Parathyroid adenoma (tissue), 2 donors: Measurements from ENCODE around the gene SFXN1.

Experiments used
- H2AFZ ChIP-seq: fragments of 300-600 bp; sonication (generic); one replicate; pipeline ENCODE4 v1.7.0; 2017; ENCODE audit warnings: antibody characterized with exemption, mild to moderate bottlenecking
- H3K27ac ChIP-seq: fragments of 300-600 bp; sonication (generic); one replicate; pipeline ENCODE4 v1.7.0; 2017
- H3K27me3 ChIP-seq: fragments of 300-600 bp; sonication (generic); one replicate; pipeline ENCODE4 v1.7.0; 2017; ENCODE audit warnings: low read length; ENCODE audit not compliant: control insufficient read depth, insufficient read depth
- H3K36me3 ChIP-seq: fragments of 300-600 bp; sonication (generic); one replicate; pipeline ENCODE4 v1.7.0; 2017; ENCODE audit warnings: low read length; ENCODE audit not compliant: control insufficient read depth, insufficient read depth
- H3K4me1 ChIP-seq: fragments of 300-600 bp; sonication (generic); one replicate; pipeline ENCODE4 v1.7.0; 2017; ENCODE audit warnings: control low read depth
- H3K4me2 ChIP-seq: fragments of 300-600 bp; sonication (generic); one replicate; pipeline ENCODE4 v1.7.0; 2017; ENCODE audit warnings: low read length
- H3K4me3 ChIP-seq: fragments of 300-600 bp; sonication (generic); one replicate; pipeline ENCODE4 v1.7.0; 2017; ENCODE audit warnings: low read depth, low read length
- H3K79me2 ChIP-seq: fragments of 300-600 bp; sonication (generic); one replicate; pipeline ENCODE4 v1.7.0; 2017; ENCODE audit warnings: control low read depth
- H3K9ac ChIP-seq: fragments of 300-600 bp; sonication (generic); one replicate; pipeline ENCODE4 v1.7.0; 2017; ENCODE audit warnings: mild to moderate bottlenecking
- H3K9me3 ChIP-seq: fragments of 300-600 bp; sonication (generic); one replicate; pipeline ENCODE4 v1.7.0; 2017; ENCODE audit warnings: low read length; ENCODE audit not compliant: control insufficient read depth
- TF ChIP-seq, protein P1 (sequence below): fragments of 300-600 bp; sonication (generic); IDR thresholded peaks from one replicate; pipeline ENCODE4 v1.7.0; 2017; ENCODE audit warnings: antibody characterized with exemption, mild to moderate bottlenecking
- donor health status: primary hyperparathyroidism.

The SFXN1 gene

GRCh38 chr5:175538576-175538975 is 60.2 kb downstream of the SFXN1 start:
- Histone ChIP-seq H3K4me1 (peaks cover 5% of the 10 kb centered on the region), H3K27ac (no peak overlapping the region), H3K4me3 (no peak overlapping the region), H3K9ac (no peak overlapping the region), H3K4me2 (no peak overlapping the region), H3K79me2 (no peaks in the 10 kb centered on the region), H3K9me3 (no peaks in the 10 kb centered on the region), H2AFZ (no peak overlapping the region), H3K27me3 (no peaks in the 10 kb centered on the region), H3K36me3 (no peaks in the 10 kb centered on the region)
- TF ChIP-seq, protein P1, sequence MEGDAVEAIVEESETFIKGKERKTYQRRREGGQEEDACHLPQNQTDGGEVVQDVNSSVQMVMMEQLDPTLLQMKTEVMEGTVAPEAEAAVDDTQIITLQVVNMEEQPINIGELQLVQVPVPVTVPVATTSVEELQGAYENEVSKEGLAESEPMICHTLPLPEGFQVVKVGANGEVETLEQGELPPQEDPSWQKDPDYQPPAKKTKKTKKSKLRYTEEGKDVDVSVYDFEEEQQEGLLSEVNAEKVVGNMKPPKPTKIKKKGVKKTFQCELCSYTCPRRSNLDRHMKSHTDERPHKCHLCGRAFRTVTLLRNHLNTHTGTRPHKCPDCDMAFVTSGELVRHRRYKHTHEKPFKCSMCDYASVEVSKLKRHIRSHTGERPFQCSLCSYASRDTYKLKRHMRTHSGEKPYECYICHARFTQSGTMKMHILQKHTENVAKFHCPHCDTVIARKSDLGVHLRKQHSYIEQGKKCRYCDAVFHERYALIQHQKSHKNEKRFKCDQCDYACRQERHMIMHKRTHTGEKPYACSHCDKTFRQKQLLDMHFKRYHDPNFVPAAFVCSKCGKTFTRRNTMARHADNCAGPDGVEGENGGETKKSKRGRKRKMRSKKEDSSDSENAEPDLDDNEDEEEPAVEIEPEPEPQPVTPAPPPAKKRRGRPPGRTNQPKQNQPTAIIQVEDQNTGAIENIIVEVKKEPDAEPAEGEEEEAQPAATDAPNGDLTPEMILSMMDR: no peak

DNA sequence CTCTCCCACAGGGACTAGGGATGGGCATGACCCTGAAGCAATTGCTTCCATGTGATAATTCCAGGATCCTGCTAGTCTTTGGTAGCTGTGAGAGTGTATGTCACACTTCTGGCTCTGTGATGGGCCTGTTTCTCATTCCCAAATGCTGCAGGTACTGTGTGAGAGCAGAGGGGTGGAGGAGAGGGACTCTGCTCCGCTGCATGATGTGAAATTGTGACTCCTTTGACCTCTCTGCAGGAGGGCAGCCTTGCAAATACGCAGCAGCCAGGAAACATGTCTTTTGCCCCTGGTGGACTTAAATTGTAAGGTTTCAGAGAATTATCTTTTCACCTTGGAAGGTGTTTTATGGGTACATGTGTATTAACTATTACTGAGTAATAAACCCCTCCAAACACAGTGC is 61.6 kb downstream of the SFXN1 start:
- H3K27me3 ChIP-seq: no peaks in the 10 kb centered on the region
- H3K79me2 ChIP-seq: no peaks in the 10 kb centered on the region
- no peak overlapping the region for H3K9ac ChIP-seq
- H3K4me2 ChIP-seq: no peak overlapping the region
- no peaks in the 10 kb centered on the region for H3K9me3 ChIP-seq
- H3K36me3 ChIP-seq: no peaks in the 10 kb centered on the region
- H3K4me1 ChIP-seq: peaks cover 5% of the 10 kb centered on the region
- TF ChIP-seq, protein P1: no peak
- no peak overlapping the region for H2AFZ ChIP-seq
- H3K4me3 ChIP-seq: no peak overlapping the region
- H3K27ac ChIP-seq: no peak overlapping the region

DNA sequence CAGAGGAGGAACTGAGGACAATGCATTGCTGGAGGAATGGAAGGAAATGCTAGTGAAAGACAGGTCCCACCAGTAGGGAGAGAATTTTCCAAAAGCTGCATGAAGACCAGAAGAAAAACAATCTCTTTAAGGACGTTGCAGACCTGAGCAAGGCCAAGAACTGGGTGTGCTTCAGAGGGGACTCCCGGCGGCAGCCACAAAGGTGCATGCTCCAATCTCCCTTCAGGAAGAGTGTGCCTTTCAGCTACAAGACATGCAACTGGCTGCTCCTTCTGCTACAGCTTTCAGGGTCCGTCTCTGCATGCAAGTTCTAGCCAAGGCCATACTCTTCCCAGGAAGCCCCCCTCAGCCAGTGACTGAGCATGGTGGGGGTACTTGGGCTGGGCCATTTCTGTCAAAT is 62.9 kb downstream of the SFXN1 start:
- Histone ChIP-seq H3K27me3 (no peaks in the 10 kb centered on the region), H3K4me1 (peaks cover 5% of the 10 kb centered on the region), H3K4me2 (no peak overlapping the region), H3K36me3 (no peaks in the 10 kb centered on the region), H3K4me3 (no peak overlapping the region), H3K9me3 (no peaks in the 10 kb centered on the region), H3K79me2 (no peaks in the 10 kb centered on the region), H3K9ac (no peak overlapping the region), H3K27ac (no peak overlapping the region), H2AFZ (no peak overlapping the region)
- TF ChIP-seq, protein P1: no peak

GRCh38 chr5:175542232-175542965 is 64.0 kb downstream of the SFXN1 start:
- Histone ChIP-seq H3K4me1 (peaks cover 5% of the 10 kb centered on the region), H3K9me3 (no peaks in the 10 kb centered on the region), H2AFZ (no peak overlapping the region), H3K9ac (no peak overlapping the region), H3K27me3 (no peaks in the 10 kb centered on the region), H3K27ac (no peak overlapping the region), H3K79me2 (no peaks in the 10 kb centered on the region), H3K4me2 (no peak overlapping the region), H3K36me3 (no peaks in the 10 kb centered on the region), H3K4me3 (no peak overlapping the region)
- TF ChIP-seq, protein P1: no peak

DNA sequence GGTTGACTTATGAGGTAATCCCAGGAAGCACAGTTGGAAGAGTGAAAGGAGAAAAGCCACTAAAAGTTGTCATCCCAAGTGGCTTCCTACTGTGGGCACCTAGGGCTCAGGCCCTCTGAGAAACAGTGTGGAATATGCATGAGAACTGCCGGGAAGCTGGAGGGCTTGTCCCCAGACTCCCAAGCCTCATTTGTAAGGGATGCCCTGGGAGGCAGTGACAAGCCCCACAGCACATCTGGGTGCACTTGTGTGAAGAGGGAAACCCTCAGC is 64.5 kb downstream of the SFXN1 start:
- no peak overlapping the region for H2AFZ ChIP-seq
- H3K4me3 ChIP-seq: no peak overlapping the region
- peaks cover 5% of the 10 kb centered on the region for H3K4me1 ChIP-seq
- no peaks in the 10 kb centered on the region for H3K27me3 ChIP-seq
- no peaks in the 10 kb centered on the region for H3K79me2 ChIP-seq
- H3K4me2 ChIP-seq: no peak overlapping the region
- no peak overlapping the region for H3K9ac ChIP-seq
- TF ChIP-seq, protein P1: no peak
- no peak overlapping the region for H3K27ac ChIP-seq
- no peaks in the 10 kb centered on the region for H3K36me3 ChIP-seq
- H3K9me3 ChIP-seq: no peaks in the 10 kb centered on the region
